ENCODE results near the gene MCEE.
"Not testable (repeated sequence)": the region's sequence is repeated elsewhere in the genome, so short reads cannot be mapped to it uniquely, and the experiment has no call there.

The MCEE gene

GRCh38 chr2:71125506-71126294, 4.3 kb downstream of the MCEE start:
- no peak for DNase-seq

DNA sequence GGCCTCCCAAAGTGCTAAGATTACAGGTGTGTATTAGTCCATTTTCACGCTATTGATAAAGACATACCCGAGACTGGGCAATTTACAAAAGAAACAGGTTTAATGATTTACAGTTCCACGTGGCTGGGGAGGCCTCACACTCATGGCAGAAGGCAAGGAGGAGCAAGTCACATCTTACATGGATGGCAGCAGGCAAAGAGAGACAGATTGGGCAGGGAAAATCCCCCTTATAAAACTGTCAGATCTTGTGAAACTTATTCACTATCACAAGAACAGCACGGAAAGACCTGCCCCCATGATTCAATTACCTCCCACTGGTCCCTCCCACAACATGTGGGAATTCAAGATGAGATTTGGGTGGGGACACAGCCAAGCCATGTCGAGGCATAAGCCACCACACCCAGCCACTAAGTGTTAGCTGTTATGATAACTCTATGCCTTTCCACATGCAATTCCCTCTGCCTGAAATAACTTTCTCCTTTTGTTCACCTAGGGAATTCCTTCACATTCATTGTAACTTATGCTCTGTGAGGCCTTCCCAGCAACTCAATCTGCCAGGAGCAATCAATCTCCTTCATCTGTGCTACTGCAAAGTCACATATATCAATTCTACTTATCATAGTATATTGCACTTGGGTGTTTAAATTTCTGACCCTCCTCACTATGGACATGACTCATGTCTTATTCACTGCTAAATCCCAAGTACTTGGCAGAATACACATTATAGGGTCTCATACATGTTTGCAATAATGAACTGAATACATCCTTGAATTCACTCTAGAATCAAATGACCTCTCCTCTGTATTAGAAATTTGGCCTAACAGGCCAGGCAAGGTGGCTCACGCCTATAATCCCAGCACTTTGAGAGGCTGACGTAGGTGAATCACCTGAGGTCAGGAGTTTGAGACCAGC, 7.4 kb downstream of the MCEE start:
- no peak for DNase-seq

DNA sequence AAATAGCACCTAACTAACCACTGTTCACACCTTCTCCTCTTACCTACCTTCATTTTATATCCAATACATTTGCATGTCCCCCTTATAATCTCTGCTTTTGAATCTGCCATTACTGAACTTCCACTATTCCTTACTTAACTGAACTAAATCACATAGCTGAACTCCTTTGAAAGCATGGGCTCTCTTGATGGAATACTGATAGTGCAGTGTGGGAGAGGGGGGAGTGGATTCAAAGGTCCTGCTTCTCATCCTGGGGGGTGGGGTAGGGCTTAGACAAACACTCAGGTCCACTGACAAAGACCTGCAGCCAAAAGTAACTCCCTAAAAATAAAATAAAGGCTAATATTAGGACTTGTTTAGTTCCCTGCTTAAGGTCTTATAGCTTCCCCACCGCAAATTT, 8.6 kb downstream of the MCEE start:
- DNase-seq: no peak

DNA sequence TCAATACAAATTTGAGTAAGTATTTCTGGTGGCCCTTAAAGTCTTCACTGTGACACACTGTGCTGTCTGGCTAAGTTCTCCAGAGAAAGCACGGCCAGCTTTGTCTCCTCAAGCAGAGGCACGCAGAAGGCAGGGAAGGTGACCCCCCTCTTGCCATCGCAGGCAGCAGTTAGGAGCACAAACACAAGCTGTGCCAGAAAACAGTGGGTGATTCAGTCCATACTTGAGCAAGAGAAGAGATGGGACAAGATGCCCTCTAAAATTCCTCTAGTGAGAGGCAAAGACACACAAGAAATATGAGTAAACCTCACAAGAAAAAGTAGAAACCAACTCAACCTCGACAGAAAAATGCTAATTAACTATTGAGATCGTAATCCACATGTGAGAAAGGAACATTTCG, 9.8 kb downstream of the MCEE start:
- DNase-seq: no peak

DNA sequence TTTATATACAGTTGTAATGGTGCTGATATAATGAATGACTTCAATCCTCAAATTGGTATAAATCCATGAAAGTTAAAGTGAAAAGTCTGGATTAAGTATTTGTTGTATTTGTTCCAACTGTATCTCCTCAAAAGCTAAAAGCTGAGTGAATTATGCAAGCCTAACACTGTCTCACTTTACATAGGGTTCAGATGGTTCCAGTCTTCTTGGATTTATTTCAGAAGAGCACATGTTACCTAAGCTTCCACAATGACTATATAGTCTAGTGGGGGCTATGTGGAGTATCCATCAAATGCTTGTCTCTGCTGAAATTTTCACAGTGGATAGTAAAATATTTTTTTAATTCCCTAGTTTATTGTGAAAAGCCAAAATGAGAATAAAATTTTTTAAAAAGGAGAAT, 13.0 kb downstream of the MCEE start:
- DNase-seq: no peak

DNA sequence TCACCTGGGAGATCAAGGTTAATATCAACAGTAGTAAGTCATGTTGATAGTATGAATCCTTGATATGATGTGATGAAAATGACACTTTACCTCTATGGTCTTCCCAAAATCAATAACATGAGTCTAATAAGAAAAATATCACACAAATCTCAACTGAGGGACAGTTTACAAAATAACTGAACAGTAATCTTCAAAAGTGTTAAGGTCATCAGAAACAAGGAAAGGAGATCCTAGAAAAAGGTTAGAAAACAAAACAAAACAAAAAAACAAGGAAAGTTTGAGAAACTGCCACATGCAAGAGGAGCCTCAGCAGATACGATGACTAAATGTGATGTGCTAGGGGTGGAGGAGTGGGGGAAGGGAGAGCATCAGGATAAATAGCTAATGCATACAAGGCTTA, 16.2 kb downstream of the MCEE start:
- DNase-seq: no peak

GRCh38 chr2:71108091-71108490, 21.9 kb downstream of the MCEE start:
- DNase-seq: no peak

GRCh38 chr2:71106463-71106862, 23.6 kb downstream of the MCEE start:
- not testable (repeated sequence) for DNase-seq

DNA sequence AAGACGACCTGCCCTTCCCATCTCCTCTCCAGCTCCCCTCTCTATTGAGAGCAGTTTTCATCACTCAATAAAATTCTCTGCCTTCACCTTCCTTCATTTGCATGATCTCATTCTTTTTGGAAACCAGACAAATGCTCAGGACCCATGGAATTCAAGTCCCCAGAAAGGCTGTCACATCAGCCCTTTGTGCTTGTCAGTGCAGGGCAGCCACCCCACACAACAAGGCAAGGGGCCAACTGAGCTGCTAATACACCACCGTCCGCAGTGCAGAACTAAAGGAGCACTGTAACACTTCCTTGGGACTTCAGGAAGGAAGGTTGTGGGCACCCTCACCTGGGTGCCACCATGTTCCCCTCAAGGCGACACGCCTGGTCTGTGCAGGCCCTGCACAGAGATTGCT, 26.2 kb downstream of the MCEE start:
- DNase-seq: no peak

- DNase-seq: no peak
Measured at GRCh38 chr2:71102981-71103681, 26.9 kb downstream of the MCEE start.

- DNase-seq: no peak
Measured at GRCh38 chr2:71101656-71102055, 28.4 kb downstream of the MCEE start.

- peak; percentile 6 for DNase-seq
Measured at GRCh38 chr2:71100195-71100964, 29.6 kb downstream of the MCEE start.

GRCh38 chr2:71092491-71093260, 37.4 kb downstream of the MCEE start:
- not testable (repeated sequence) for DNase-seq

DNA sequence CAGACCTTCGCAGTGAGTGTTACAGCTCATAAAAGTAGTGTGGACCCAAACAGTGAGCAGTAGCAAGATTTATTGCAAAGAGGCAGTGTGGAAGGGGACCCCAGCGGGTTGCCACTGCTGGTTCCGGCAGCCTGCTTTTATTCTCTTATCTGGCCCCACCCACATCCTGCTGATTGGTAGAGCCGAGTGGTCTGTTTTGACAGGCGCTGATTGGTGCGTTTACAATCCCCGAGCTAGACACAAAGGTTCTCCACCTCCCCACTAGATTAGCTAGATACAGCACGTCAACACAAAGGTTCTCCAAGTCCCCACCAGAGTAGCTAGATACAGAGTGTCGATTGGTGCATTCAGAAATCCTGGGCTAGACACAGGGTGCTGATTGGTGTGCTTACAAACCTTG, 38.2 kb downstream of the MCEE start:
- not testable (repeated sequence) for DNase-seq

- not testable (repeated sequence) for DNase-seq
Measured at GRCh38 chr2:71089475-71089874, 40.6 kb downstream of the MCEE start.

DNA sequence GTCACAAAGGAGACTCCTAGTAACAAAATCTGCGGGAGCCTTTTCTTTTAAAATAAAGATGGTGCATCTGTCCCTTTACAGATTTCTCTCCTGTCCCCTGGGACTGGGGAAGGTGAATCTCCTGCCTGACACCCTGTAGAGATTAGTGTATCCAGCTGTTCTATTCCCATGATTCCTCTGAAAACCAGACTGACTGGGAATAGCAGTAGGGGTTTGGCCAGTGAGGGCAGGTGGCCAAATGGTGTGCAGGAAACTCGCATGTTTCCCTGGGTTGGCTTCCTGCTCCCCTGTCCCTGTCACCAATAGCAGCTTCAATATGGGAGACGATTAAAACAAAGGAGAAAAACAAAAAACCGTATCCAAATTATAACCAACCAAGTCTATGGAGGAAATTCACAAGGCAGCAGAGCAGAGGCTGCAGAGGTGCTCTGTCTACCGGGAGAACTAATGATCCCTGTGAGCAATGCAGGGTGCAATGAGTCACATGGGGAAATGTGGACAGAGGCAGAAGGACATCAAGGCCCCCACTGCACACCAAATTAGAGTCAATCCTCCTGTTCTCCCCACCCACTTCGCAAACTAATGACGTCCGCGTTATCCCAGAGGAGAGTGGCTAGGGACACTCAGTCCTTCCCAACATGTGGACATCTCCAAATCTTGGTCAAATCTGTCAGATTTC, 44.6 kb downstream of the MCEE start:
- DNase-seq: not testable (repeated sequence)

DNA sequence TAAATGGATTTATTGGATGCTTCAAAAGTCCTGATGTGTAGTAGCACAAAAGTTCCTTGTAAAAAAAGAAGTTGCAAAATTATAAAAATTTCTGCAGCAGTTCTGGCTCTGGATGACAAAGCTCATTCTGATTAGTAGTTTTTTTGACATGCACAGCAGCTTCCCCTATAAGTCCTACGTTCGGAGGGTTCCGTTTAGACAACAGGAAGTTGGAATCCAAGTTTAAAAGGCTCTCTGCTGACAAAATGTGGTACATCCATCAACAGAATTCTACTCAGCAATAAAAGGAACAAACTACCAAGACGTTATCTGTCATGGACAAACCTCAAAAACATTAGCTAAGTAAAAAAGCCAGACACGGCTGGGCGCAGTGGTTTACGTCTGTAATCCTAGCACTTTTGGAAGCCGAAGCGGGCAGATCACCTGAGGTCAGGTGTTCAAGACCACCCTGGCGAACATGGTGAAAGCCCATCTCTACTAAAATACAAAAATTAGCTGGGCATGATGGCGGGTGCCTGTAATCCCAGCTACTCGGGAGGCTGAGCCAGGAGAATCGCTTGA, 46.2 kb downstream of the MCEE start:
- not testable (repeated sequence) for DNase-seq

- not testable (repeated sequence) for DNase-seq
Measured at GRCh38 chr2:71083297-71083696, 46.7 kb downstream of the MCEE start.

DNA sequence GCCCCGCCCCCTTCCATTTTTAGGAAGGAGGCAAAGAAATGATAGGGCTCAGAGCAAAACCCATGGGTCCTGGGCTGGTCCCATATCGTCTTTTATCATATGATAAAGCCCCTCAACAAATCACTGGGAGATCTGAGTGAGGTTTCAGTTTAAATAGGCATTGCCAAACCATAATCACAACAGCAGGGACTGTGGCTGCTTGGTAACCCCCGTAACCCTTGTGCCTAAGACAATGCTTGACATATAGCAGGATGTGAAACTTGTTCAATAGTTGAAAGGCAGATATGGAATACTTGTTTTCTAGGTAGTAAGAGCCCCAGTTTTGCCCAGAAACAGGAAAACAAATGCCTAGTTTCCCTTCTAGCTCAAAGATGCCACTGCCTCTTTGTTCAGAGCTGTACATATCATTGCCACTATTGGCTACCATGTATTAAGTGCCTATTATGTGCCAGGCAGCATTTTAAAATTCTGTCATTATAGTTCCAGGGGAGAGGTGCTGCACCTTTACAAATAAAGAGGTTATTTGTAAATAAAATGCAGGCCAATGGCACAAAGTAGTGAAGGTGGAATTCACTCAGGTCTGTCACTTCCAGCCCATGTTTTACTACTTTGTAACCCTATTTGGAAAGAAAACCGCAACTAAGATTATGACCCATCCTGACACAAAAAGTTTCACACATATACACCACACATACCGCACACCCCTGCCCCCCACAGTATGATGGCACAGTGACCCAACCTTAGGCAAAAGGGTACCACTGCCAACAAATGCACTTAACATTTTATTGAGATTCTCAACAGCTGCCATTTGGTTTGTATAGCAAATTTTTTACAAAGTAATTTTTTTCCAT, 47.4 kb downstream of the MCEE start:
- no peak for DNase-seq

DNA sequence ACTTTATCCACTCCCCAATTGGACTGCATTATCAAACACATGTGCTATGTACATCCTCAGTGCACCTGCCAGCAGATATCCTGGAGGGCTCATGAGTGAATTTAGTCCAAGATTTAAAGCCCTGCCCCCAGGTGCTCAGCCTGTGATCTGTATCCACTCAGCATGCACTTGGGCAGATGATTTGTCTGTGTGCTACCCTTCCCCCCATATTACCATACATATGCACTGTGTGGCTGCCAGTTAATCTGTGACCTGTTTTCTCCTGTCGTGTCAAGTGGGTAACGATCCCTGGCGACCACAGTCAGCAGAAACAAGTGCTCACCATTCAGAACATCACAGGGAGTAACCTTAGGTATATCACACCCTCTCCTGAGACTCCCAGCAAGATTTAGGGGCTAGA, 51.4 kb downstream of the MCEE start:
- peak; percentile 35 for DNase-seq
